HepG2 (cell line): ENCODE measurements around the gene RAD18. TPM values are rescaled to one million over a fixed set of nuclear protein-coding genes. Genes with fewer than 3 reads are reported as not detected.

Source experiments
- ATAC-seq: fragments of 200-7000 bp; cut with Tn5 transposase; 3 replicates; pipeline ENCODE4 v1.9.1; 2020; ENCODE audit warnings: mild to moderate bottlenecking, moderate library complexity
- BruUV-seq: library from RNA; stranded (reverse); fragments of 400-500 nt; replicated peaks from 2 replicates; lab custom pipeline; 2021; lab: Mats Ljungman, UMichigan
- CTCF ChIA-PET: fragments of 300-600 bp; formaldehyde crosslinking; extraction: SDS; loops from one replicate; lab custom pipeline; 2021; ENCODE audit warnings: low total read pairs, inconsistent platforms, low intra/inter-chr PET ratio; lab: Yijun Ruan, JAX
- POLR2A ChIA-PET: fragments of 350-600 bp; sonication (Branson Sonifier 250); formaldehyde crosslinking; loops from one replicate; lab custom pipeline; 2020; ENCODE audit warnings: antibody characterized with exemption, inconsistent platforms; lab: Yijun Ruan, JAX
- DNase-seq: peaks from one replicate; pipeline ENCODE4 v3.0.0-alpha.2; 2015; ENCODE audit warnings: low spot score
- FAIRE-seq: peaks from 3 replicates; lab custom pipeline; 2011; peaks lifted over from hg19 to GRCh38; lab: Jason Lieb, UNC
- H2AFZ ChIP-seq: one replicate; pipeline ENCODE4 v1.6.1; 2011; ENCODE audit warnings: low read length, inconsistent platforms
- H3K27ac ChIP-seq: fragments of 300-600 bp; 3 replicates; pipeline ENCODE4 v1.8.0; 2011; ENCODE audit warnings: mixed run types, mild to moderate bottlenecking, mixed read lengths, low read length, inconsistent platforms; ENCODE audit not compliant: insufficient read depth; ENCODE audit errors: extremely low read length
- H3K27me3 ChIP-seq, 2 experiments: fragments of 200-600 bp in 1 of 2; 2 replicates in 1 of 2; 3 replicates in 1 of 2; pipeline versions ENCODE4 v1.6.0 to v1.8.0; 2011; ENCODE audit warnings: low read length in 2 of 2, mild to moderate bottlenecking in 2 of 2, moderate library complexity in 2 of 2, inconsistent platforms in 1 of 2; ENCODE audit not compliant: insufficient read depth in 2 of 2, control insufficient read depth in 1 of 2
- H3K36me3 ChIP-seq, 2 experiments: fragments of 200-600 bp in 1 of 2; replicated peaks in 1 of 2; 2 replicates in 1 of 2; 3 replicates in 1 of 2; pipeline versions ENCODE4 v1.5.1 to v1.8.0; 2011; ENCODE audit warnings: low read length in 2 of 2, inconsistent platforms in 1 of 2; ENCODE audit not compliant: insufficient read depth in 2 of 2, control insufficient read depth in 1 of 2
- H3K4me1 ChIP-seq: 2 replicates; pipeline ENCODE4 v1.5.1; 2012; ENCODE audit warnings: low read length, inconsistent platforms; ENCODE audit not compliant: insufficient read depth
- H3K4me2 ChIP-seq: 2 replicates; pipeline ENCODE4 v1.6.0; 2011; ENCODE audit warnings: low read depth, low read length, inconsistent platforms
- H3K4me3 ChIP-seq, 3 experiments: fragments of 200-600 bp in 1 of 3; sonication (generic), shearing (Covaris generic) in 1 of 3; replicated peaks in 1 of 3; 2 replicates each; pipeline ENCODE4 v1.5.1; 2011 to 2016; ENCODE audit warnings: low read length in 3 of 3, inconsistent platforms in 2 of 3, low read depth in 2 of 3, mild to moderate bottlenecking in 2 of 3, control low read depth in 1 of 3, mixed read lengths in 1 of 3; ENCODE audit not compliant: insufficient read depth in 1 of 3
- H3K79me2 ChIP-seq: one replicate; pipeline ENCODE4 v1.6.1; 2011; ENCODE audit warnings: low read length, inconsistent platforms; ENCODE audit not compliant: insufficient read depth
- H3K9ac ChIP-seq: 2 replicates; pipeline ENCODE4 v1.6.0; 2011; ENCODE audit warnings: mild to moderate bottlenecking, low read depth, low read length, inconsistent platforms; ENCODE audit not compliant: insufficient read depth
- H3K9me3 ChIP-seq: 2 replicates; pipeline ENCODE4 v1.5.1; 2012; ENCODE audit warnings: mild to moderate bottlenecking, low read length
- H4K20me1 ChIP-seq: 2 replicates; pipeline ENCODE4 v1.6.0; 2011; ENCODE audit warnings: inconsistent platforms, mild to moderate bottlenecking, low read length, moderate library complexity; ENCODE audit not compliant: insufficient read depth
- FOXA3 ChIP-seq: IDR thresholded peaks from 2 replicates; pipeline ENCODE4 v1.6.1; 2016; ENCODE audit warnings: missing genetic modification reagents, missing compliant biosample characterization
- FOXJ3 ChIP-seq: sonication (generic); formaldehyde crosslinking; IDR thresholded peaks from 2 replicates; pipeline ENCODE4 v1.4.0; 2020; ENCODE audit warnings: missing genetic modification reagents, mild to moderate bottlenecking, borderline replicate concordance
- FOXO1 ChIP-seq: sonication (generic); formaldehyde crosslinking; IDR thresholded peaks from 2 replicates; pipeline ENCODE4 v1.4.0; 2020; ENCODE audit warnings: missing genetic modification reagents
- MXD3 ChIP-seq: IDR thresholded peaks from 2 replicates; pipeline ENCODE4 v1.6.1; 2016; ENCODE audit warnings: mild to moderate bottlenecking, missing biosample characterization, missing genetic modification reagents
- NONO ChIP-seq, 2 experiments: fragments of 450-650 bp in 1 of 2; sonication (generic) in 1 of 2; formaldehyde crosslinking in 1 of 2; IDR thresholded peaks in 1 of 2; conservative IDR thresholded peaks in 1 of 2; 2 replicates each; pipeline versions ENCODE4 v1.6.1 to v1.8.0; 2017 to 2022; ENCODE audit warnings: mild to moderate bottlenecking in 1 of 2, missing genetic modification reagents in 1 of 2, moderate library complexity in 1 of 2
- RFX1 ChIP-seq: fragments of 450-650 bp; IDR thresholded peaks from 2 replicates; pipeline ENCODE4 v1.6.1; 2017
- TFAP4 ChIP-seq: sonication (generic); IDR thresholded peaks from 2 replicates; pipeline ENCODE4 v1.6.1; 2016; ENCODE audit warnings: low read depth, borderline replicate concordance
- ZNF33A ChIP-seq: sonication (generic); formaldehyde crosslinking; IDR thresholded peaks from 2 replicates; pipeline ENCODE4 v1.5.1; 2020; ENCODE audit warnings: missing genetic modification reagents, mild to moderate bottlenecking, moderate library complexity, borderline replicate concordance
- ZNF576 ChIP-seq: sonication (generic); formaldehyde crosslinking; IDR thresholded peaks from 2 replicates; pipeline ENCODE4 v1.4.0; 2020; ENCODE audit warnings: mild to moderate bottlenecking, missing genetic modification reagents
- ZNF619 ChIP-seq: sonication (generic); formaldehyde crosslinking; IDR thresholded peaks from 2 replicates; pipeline ENCODE4 v1.4.0; 2020; ENCODE audit warnings: mild to moderate bottlenecking, missing genetic modification reagents
- ZNF83 ChIP-seq: sonication (generic); formaldehyde crosslinking; IDR thresholded peaks from 2 replicates; pipeline ENCODE4 v1.4.0; 2020; ENCODE audit warnings: missing genetic modification reagents, mild to moderate bottlenecking, borderline replicate concordance
- ZNF878 ChIP-seq: sonication (generic); formaldehyde crosslinking; IDR thresholded peaks from 2 replicates; pipeline ENCODE4 v1.8.1; 2023; ENCODE audit warnings: mild to moderate bottlenecking, missing genetic modification reagents, moderate library complexity
- WGBS: methylation state at CpG from one replicate; pipeline ENCODE4 v1.1.6; 2017; ENCODE audit warnings: low lambda C conversion rate; 5-methylcytosine and 5-hydroxymethylcytosine counted together
- in situ Hi-C: cut with HindIII; loops from 2 replicates; pipeline ENCODE4 v1.10.0; 2017; ENCODE audit warnings: low pct_unique_long_range_greater_than_20kb; ENCODE audit not compliant: extremely low pct_ligation_motif_present
- intact Hi-C: fragments of 100-400 bp; cut with micrococcal nuclease; formaldehyde crosslinking; loops from one replicate; pipeline ENCODE4 v1.10.0; 2022; ENCODE audit not compliant: unreplicated experiment
- polyA plus RNA-seq, 8 experiments: library from polyadenylated mRNA; depleted of rRNA in 3 of 8; stranded (reverse) in 7 of 8; unstranded in 1 of 8; fragments of >200 nt; fragmentation: Illumina TruSeq in 4 of 8; extraction: Trizol in 4 of 8; gene quantifications; 2 replicates each; pipeline versions ENCODE4 v1.2.1 to v1.2.3, GENCODE V29; 2011 to 2016; ENCODE audit warnings: low read depth in 4 of 8, missing spikeins in 1 of 8, mixed read lengths in 1 of 8; ENCODE audit not compliant: insufficient read depth in 1 of 8
- total RNA-seq, 5 experiments: library from RNA; depleted of rRNA; stranded (reverse); fragments of >200 nt; fragmentation: Illumina TruSeq; extraction: Trizol; gene quantifications; 2 replicates each; pipeline ENCODE4 v1.2.3, GENCODE V29; 2016; ENCODE audit warnings: low read depth in 1 of 5

The RAD18 gene
- total and polyA plus RNA-seq, 2 of the 13 experiments (the other 11 are each of a cell fraction or from before 2014, with no cell fraction given) = 5.9 to 20.7 TPM

GRCh38 chr3:8903191-8903590, 60.1 kb downstream of the RAD18 start:
- Histone ChIP-seq H3K9ac (no peak overlapping the region), H3K27ac (no peak overlapping the region), H3K79me2 (no peaks in the 10 kb centered on the region), H3K4me1 (no peaks in the 10 kb centered on the region)
- CTCF ChIA-PET = no interaction called here
- no peak for FAIRE-seq
- in situ Hi-C loops = no loop called here
- BruUV-seq = no TSS peak
- TF ChIP-seq MXD3 (no peak), FOXJ3 (CRISPR knock-in tag) (no peak), ZNF619 (CRISPR knock-in tag) (no peak), ZNF878 (CRISPR knock-in tag) (no peak), NONO (IDR thresholded peaks at IDR 0.05) (no peak), NONO (CRISPR knock-in tag; conservative IDR thresholded peaks at IDR 0.05) (no peak)
- TF ChIP-seq, all 625 proteins: peak for 0
- H4K20me1 ChIP-seq = no peaks in the 10 kb centered on the region
- intact Hi-C loops = no loop called here
- no peak overlapping the region for H3K4me2 ChIP-seq
- no peak overlapping the region for H3K4me3 ChIP-seq
- ATAC-seq (no peak), DNase-seq (no peak)
- POLR2A ChIA-PET = no interaction called here
- H3K9me3 ChIP-seq = no peaks in the 10 kb centered on the region
- H2AFZ ChIP-seq = no peak overlapping the region
- WGBS = 97% methylated on average over 5 of the region's 5 CpGs
- peaks cover 4 to 13% of the 10 kb centered on the region in 2 experiments; a peak in 2 of 5 replicates for H3K36me3 ChIP-seq
- no peaks in the 10 kb centered on the region; a peak in 1 of 5 replicates for H3K27me3 ChIP-seq

GRCh38 chr3:8900869-8901268, 62.4 kb downstream of the RAD18 start:
- no peak for FAIRE-seq
- H3K4me1 ChIP-seq = no peaks in the 10 kb centered on the region
- in situ Hi-C loops = no loop called here
- no peaks in the 10 kb centered on the region for H4K20me1 ChIP-seq
- intact Hi-C loops = no loop called here
- no peak for TF ChIP-seq FOXA3 (CRISPR knock-in tag)
- no peak for TF ChIP-seq ZNF576 (CRISPR knock-in tag)
- TF ChIP-seq RFX1 = no peak
- no peak for TF ChIP-seq ZNF33A (CRISPR knock-in tag)
- TF ChIP-seq NONO (IDR thresholded peaks at IDR 0.05) = no peak
- no peak for TF ChIP-seq NONO (CRISPR knock-in tag; conservative IDR thresholded peaks at IDR 0.05)
- no peak for TF ChIP-seq FOXO1
- TF ChIP-seq TFAP4 = no peak
- no peak for TF ChIP-seq ZNF83 (CRISPR knock-in tag)
- H3K27me3 ChIP-seq = no peaks in the 10 kb centered on the region; a peak in 1 of 5 replicates
- no peak for ATAC-seq
- ChIA-PET CTCF (no interaction called here), POLR2A (no interaction called here)
- H3K27ac ChIP-seq = no peak overlapping the region
- H3K4me2 ChIP-seq = no peak overlapping the region
- no peak overlapping the region for H2AFZ ChIP-seq
- H3K36me3 ChIP-seq = peaks cover 1 to 4% of the 10 kb centered on the region in 2 experiments; a peak in 1 of 5 replicates
- no peak overlapping the region for H3K4me3 ChIP-seq
- no TSS peak for BruUV-seq
- DNase-seq = no peak
- no peak overlapping the region for H3K9ac ChIP-seq
- H3K79me2 ChIP-seq = no peaks in the 10 kb centered on the region
- 91% methylated on average over 3 of the region's 3 CpGs for WGBS
- H3K9me3 ChIP-seq = no peaks in the 10 kb centered on the region
